ENCODE results near the gene TOP2B.

GRCh38 chr3:25654576-25654975, 10.1 kb downstream of the TOP2B start:
- TF ChIP-seq CTCF (IDR thresholded peaks at IDR 0.05): no peak
- no peak for TF ChIP-seq POLR2A (IDR thresholded peaks at IDR 0.05)
- no peak for TF ChIP-seq EP300 (IDR thresholded peaks at IDR 0.05)
